Activated CD8-positive, alpha-beta memory T cell treated with anti-CD3 and anti-CD28 coated beads, Interleukin-2, amount 10 ng/mL, durations not matched to agents 7 days and 5 days (primary cell): ENCODE measurements around the gene IGIP. TPM values are rescaled to one million over a fixed set of nuclear protein-coding genes. Genes with fewer than 3 reads are reported as not detected.

ENCODE experiments used
- ATAC-seq: fragments of 150-1000 bp; cut with Tn5 transposase; one replicate; pipeline ENCODE4 v1.10.0; 2021; ENCODE audit warnings: moderate library complexity
- CTCF ChIA-PET: fragments of 350-600 bp; sonication (Branson Sonifier 250); formaldehyde crosslinking; loops from one replicate; lab custom pipeline; 2021; ENCODE audit warnings: antibody characterized with exemption; lab: Charles Lee
- DNase-seq: peaks from one replicate; pipeline ENCODE4 v3.0.0-alpha.2; 2020
- H3K27ac Mint-ChIP-seq: one replicate; pipeline ENCODE4 v1.8.0; 2021; ENCODE audit warnings: mild to moderate bottlenecking, mixed read lengths
- H3K27me3 Mint-ChIP-seq: one replicate; pipeline ENCODE4 v1.8.0; 2021; ENCODE audit warnings: mixed read lengths
- H3K36me3 Mint-ChIP-seq: one replicate; pipeline ENCODE4 v1.8.0; 2021; ENCODE audit warnings: mild to moderate bottlenecking, mixed read lengths
- H3K4me1 Mint-ChIP-seq: one replicate; pipeline ENCODE4 v1.8.0; 2021; ENCODE audit warnings: mixed read lengths
- H3K4me3 Mint-ChIP-seq: one replicate; pipeline ENCODE4 v1.8.0; 2021; ENCODE audit warnings: mild to moderate bottlenecking, moderate library complexity, mixed read lengths
- H3K9me3 Mint-ChIP-seq: one replicate; pipeline ENCODE4 v1.8.0; 2022; ENCODE audit warnings: low read depth, mixed read lengths
- total RNA-seq, 2 experiments: library from RNA; stranded (reverse); gene quantifications; one replicate each; pipeline ENCODE4 v1.2.3, GENCODE V29; 2021

Gene IGIP
- total RNA-seq, 2 experiments from 2014 or later: 2.9 to 3.4 TPM

GRCh38 chr5:140165101-140165922 lies 39.6 kb downstream of the IGIP start:
- no peaks in the 10 kb centered on the region for H3K36me3 Mint-ChIP-seq
- CTCF ChIA-PET: interaction anchor here (1.3 kb wide), 1 partner anchor 207 kb away, joined by 4 read pairs; no protein-coding TSS in a partner anchor
- H3K27me3 Mint-ChIP-seq: no peaks in the 10 kb centered on the region
- DNase-seq (no peak), ATAC-seq (no peak)
- H3K9me3 Mint-ChIP-seq: no peaks in the 10 kb centered on the region
- H3K4me1 Mint-ChIP-seq: peaks cover 5% of the 10 kb centered on the region
- H3K4me3 Mint-ChIP-seq: no peak overlapping the region
- H3K27ac Mint-ChIP-seq: no peak overlapping the region

- Mint-ChIP-seq H3K27ac (no peak overlapping the region), H3K9me3 (no peaks in the 10 kb centered on the region), H3K4me3 (no peak overlapping the region), H3K36me3 (no peaks in the 10 kb centered on the region), H3K4me1 (peaks cover 5% of the 10 kb centered on the region), H3K27me3 (no peaks in the 10 kb centered on the region)
- CTCF ChIA-PET: interaction anchor here (1.3 to 3.5 kb wide), 2 partner anchors 7 to 207 kb away, joined by 4 to 9 read pairs; no protein-coding TSS in a partner anchor
- ATAC-seq: no peak
- no peak for DNase-seq
These were observed 40.2 kb downstream of the IGIP start for GRCh38 chr5:140165923-140166270.

GRCh38 chr5:140166911-140167310 lies 41.2 kb downstream of the IGIP start:
- Mint-ChIP-seq H3K9me3 (no peaks in the 10 kb centered on the region), H3K4me3 (no peak overlapping the region), H3K27me3 (peaks cover 2% of the 10 kb centered on the region), H3K27ac (no peak overlapping the region), H3K36me3 (no peaks in the 10 kb centered on the region), H3K4me1 (peaks cover 5% of the 10 kb centered on the region)
- CTCF ChIA-PET: interaction anchor here (1.0 to 3.5 kb wide), 3 partner anchors 8 to 206 kb away, joined by 4 to 9 read pairs (median 4); no protein-coding TSS in a partner anchor
- ATAC-seq (no peak), DNase-seq (no peak)

GRCh38 chr5:140168371-140168770 lies 42.6 kb downstream of the IGIP start:
- CTCF ChIA-PET: interaction anchor here (0.8 to 3.5 kb wide), 3 partner anchors 10 to 32 kb away, joined by 3 to 9 read pairs (median 3); no protein-coding TSS in a partner anchor
- ATAC-seq: no peak
- H3K36me3 Mint-ChIP-seq: no peaks in the 10 kb centered on the region

GRCh38 chr5:140169410-140169809 lies 43.7 kb downstream of the IGIP start:
- no peak overlapping the region for H3K27ac Mint-ChIP-seq
- ATAC-seq: no peak
- peaks cover 10% of the 10 kb centered on the region for H3K4me1 Mint-ChIP-seq
- CTCF ChIA-PET: interaction anchor here (0.8 to 3.5 kb wide), 5 partner anchors 9 to 54 kb away, joined by 3 to 9 read pairs (median 4); no protein-coding TSS in a partner anchor
- H3K27me3 Mint-ChIP-seq: peaks cover 2% of the 10 kb centered on the region
- H3K9me3 Mint-ChIP-seq: no peaks in the 10 kb centered on the region
- no peak overlapping the region for H3K4me3 Mint-ChIP-seq
- DNase-seq: no peak
- no peaks in the 10 kb centered on the region for H3K36me3 Mint-ChIP-seq

More at GRCh38 chr5:140168371-140168770, 42.6 kb downstream of the IGIP start:
- Mint-ChIP-seq H3K4me3 (no peak overlapping the region), H3K27me3 (peaks cover 2% of the 10 kb centered on the region), H3K27ac (no peak overlapping the region), H3K4me1 (peaks cover 5% of the 10 kb centered on the region), H3K9me3 (no peaks in the 10 kb centered on the region)
- DNase-seq: no peak

- Mint-ChIP-seq H3K36me3 (no peaks in the 10 kb centered on the region), H3K4me3 (no peak overlapping the region), H3K4me1 (peaks cover 24% of the 10 kb centered on the region), H3K27me3 (peaks cover 7% of the 10 kb centered on the region), H3K27ac (no peak overlapping the region), H3K9me3 (no peaks in the 10 kb centered on the region)
- ATAC-seq (no peak), DNase-seq (no peak)
- CTCF ChIA-PET: no interaction called here
These were observed 46.7 kb downstream of the IGIP start for GRCh38 chr5:140172483-140172882.

- Mint-ChIP-seq H3K27me3 (peaks cover 7% of the 10 kb centered on the region), H3K36me3 (no peaks in the 10 kb centered on the region), H3K27ac (no peak overlapping the region), H3K9me3 (no peaks in the 10 kb centered on the region), H3K4me1 (peaks cover 18% of the 10 kb centered on the region), H3K4me3 (peak overlapping the region; percentile 88)
- ATAC-seq: no peak
- no peak for DNase-seq
- CTCF ChIA-PET: interaction anchor here (0.7 to 1.3 kb wide), 5 partner anchors 28 to 399 kb away, joined by 3 to 5 read pairs (median 4); no protein-coding TSS in a partner anchor
These were observed 48.3 kb downstream of the IGIP start for GRCh38 chr5:140174014-140174413.

- H3K36me3 Mint-ChIP-seq: no peaks in the 10 kb centered on the region
- H3K9me3 Mint-ChIP-seq: no peaks in the 10 kb centered on the region
- peak; percentile 96 for DNase-seq
- H3K27ac Mint-ChIP-seq: peak within 1 kb of the TSS; percentile 89
- peak within 1 kb of the TSS; percentile 88 for H3K4me3 Mint-ChIP-seq
- ATAC-seq: peak; percentile 91
- peaks cover 7% of the 10 kb centered on the region for H3K27me3 Mint-ChIP-seq
- CTCF ChIA-PET: interaction anchor here (0.7 to 1.6 kb wide), 8 partner anchors 20 to 399 kb away, joined by 3 to 5 read pairs (median 3); no protein-coding TSS in a partner anchor
- peaks cover 18% of the 10 kb centered on the region for H3K4me1 Mint-ChIP-seq
These were observed 49.0 kb downstream of the IGIP start, which contains the start of gene CYSTM1 for GRCh38 chr5:140174465-140175366. TSS of gene CYSTM1 (plus strand) at chr5:140175188. CDS start at chr5:140194466, 19,278 bp downstream.

GRCh38 chr5:140175367-140176030 lies 49.8 kb downstream of the IGIP start:
- CTCF ChIA-PET: interaction anchor here (0.9 to 1.6 kb wide), 4 partner anchors 19 to 388 kb away, joined by 3 to 5 read pairs (median 3); no protein-coding TSS in a partner anchor

GRCh38 chr5:140176031-140176387 lies 50.3 kb downstream of the IGIP start:
- Mint-ChIP-seq H3K27ac (peak overlapping the region; percentile 69), H3K27me3 (peaks cover 7% of the 10 kb centered on the region), H3K4me3 (peak overlapping the region; percentile 88), H3K36me3 (no peaks in the 10 kb centered on the region), H3K4me1 (peaks cover 26% of the 10 kb centered on the region), H3K9me3 (no peaks in the 10 kb centered on the region)
- CTCF ChIA-PET: interaction anchor here (1.3 to 1.6 kb wide), 2 partner anchors 22 to 389 kb away, joined by 3 read pairs; no protein-coding TSS in a partner anchor
- no peak for ATAC-seq
- DNase-seq: no peak

More at GRCh38 chr5:140175367-140176030, 49.8 kb downstream of the IGIP start:
- ATAC-seq (peak; percentile 61), DNase-seq (peak; percentile 82)
- Mint-ChIP-seq H3K27ac (peak overlapping the region; percentile 69), H3K9me3 (no peaks in the 10 kb centered on the region), H3K27me3 (peaks cover 7% of the 10 kb centered on the region), H3K36me3 (no peaks in the 10 kb centered on the region), H3K4me1 (peaks cover 22% of the 10 kb centered on the region), H3K4me3 (peak overlapping the region; percentile 88)

GRCh38 chr5:140178086-140178410 lies 52.3 kb downstream of the IGIP start:
- CTCF ChIA-PET: interaction anchor here (1.2 to 1.7 kb wide), 3 partner anchors 32 to 174 kb away, joined by 3 read pairs; no protein-coding TSS in a partner anchor
- DNase-seq (no peak), ATAC-seq (no peak)
- H3K27ac Mint-ChIP-seq: no peak overlapping the region
- H3K36me3 Mint-ChIP-seq: no peaks in the 10 kb centered on the region
- H3K9me3 Mint-ChIP-seq: no peaks in the 10 kb centered on the region
- H3K4me1 Mint-ChIP-seq: peaks cover 33% of the 10 kb centered on the region
- peaks cover 5% of the 10 kb centered on the region for H3K27me3 Mint-ChIP-seq
- H3K4me3 Mint-ChIP-seq: no peak overlapping the region

- H3K27me3 Mint-ChIP-seq: peaks cover 5% of the 10 kb centered on the region
- DNase-seq: no peak
- no peaks in the 10 kb centered on the region for H3K36me3 Mint-ChIP-seq
- H3K9me3 Mint-ChIP-seq: no peaks in the 10 kb centered on the region
- no peak overlapping the region for H3K27ac Mint-ChIP-seq
- no peak overlapping the region for H3K4me3 Mint-ChIP-seq
- H3K4me1 Mint-ChIP-seq: peaks cover 35% of the 10 kb centered on the region
- CTCF ChIA-PET: interaction anchor here (1.2 to 1.7 kb wide), 3 partner anchors 33 to 173 kb away, joined by 3 read pairs; no protein-coding TSS in a partner anchor
- no peak for ATAC-seq
These were observed 52.9 kb downstream of the IGIP start for GRCh38 chr5:140178482-140179116.
